ENCODE results near the gene AADACL3. TPM values are rescaled to one million over a fixed set of nuclear protein-coding genes. Genes with fewer than 3 reads are reported as not detected.

Gene AADACL3
- polyA plus RNA-seq, 1 donor from 2014 or later = not detected

- no peak overlapping the region for H3K27ac ChIP-seq (ENCODE audit: low read length)
- no peaks in the 10 kb centered on the region for H3K36me3 ChIP-seq (ENCODE audit: insufficient read depth, low read length)
- no peaks in the 10 kb centered on the region for H3F3A ChIP-seq (ENCODE audit: insufficient read depth, low read length, poor library complexity, severe bottlenecking)
- H3K9ac ChIP-seq (ENCODE audit: low read length) = no peak overlapping the region
- no peaks in the 10 kb centered on the region for H3K27me3 ChIP-seq (ENCODE audit: insufficient read depth, low read depth, low read length)
- H3K79me2 ChIP-seq (replicated peaks; ENCODE audit: insufficient read depth, low read length) = no peaks in the 10 kb centered on the region
- H4K20me1 ChIP-seq (ENCODE audit: insufficient read depth) = no peaks in the 10 kb centered on the region
- TF ChIP-seq REST (IDR thresholded peaks at IDR 0.05; ENCODE audit: borderline replicate concordance) (no peak), SMC3 (conservative IDR thresholded peaks at IDR 0.05; ENCODE audit: poor library complexity) (no peak), POLR2AphosphoS5 (IDR thresholded peaks at IDR 0.05) (no peak), EP300 (conservative IDR thresholded peaks at IDR 0.05; ENCODE audit: poor library complexity, severe bottlenecking) (no peak), EZH2 (IDR thresholded peaks at IDR 0.05; ENCODE audit: borderline replicate concordance, insufficient read depth, low read length, poor library complexity, severe bottlenecking) (no peak), MXI1 (conservative IDR thresholded peaks at IDR 0.05; ENCODE audit: poor library complexity, severe bottlenecking) (no peak), CTCF (IDR thresholded peaks at IDR 0.05; ENCODE audit: poor library complexity, severe bottlenecking) (no peak), RAD21 (conservative IDR thresholded peaks at IDR 0.05) (no peak)
- no peak overlapping the region for H2AFZ ChIP-seq (ENCODE audit: low read depth, low read length)
- H3K4me3 ChIP-seq (ENCODE audit: low read length) = no peak overlapping the region
- no peaks in the 10 kb centered on the region for H3K9me3 ChIP-seq (ENCODE audit: low read length)
- no peaks in the 10 kb centered on the region for H3K9me2 ChIP-seq (ENCODE audit: insufficient read depth, low read length)
- H3K4me2 ChIP-seq (ENCODE audit: low read length) = no peak overlapping the region
Observed at GRCh38 chr1:12722626-12723025, 6.7 kb downstream of the AADACL3 start.

GRCh38 chr1:12728391-12728790 lies 12.5 kb downstream of the AADACL3 start:
- Histone ChIP-seq H3K36me3 (ENCODE audit: insufficient read depth, low read length) (no peaks in the 10 kb centered on the region), H3K9me2 (ENCODE audit: insufficient read depth, low read length) (no peaks in the 10 kb centered on the region), H3K27me3 (ENCODE audit: insufficient read depth, low read depth, low read length) (no peaks in the 10 kb centered on the region), H3K79me2 (replicated peaks; ENCODE audit: insufficient read depth, low read length) (no peaks in the 10 kb centered on the region), H3K27ac (ENCODE audit: low read length) (no peak overlapping the region), H4K20me1 (ENCODE audit: insufficient read depth) (no peaks in the 10 kb centered on the region), H3F3A (ENCODE audit: insufficient read depth, low read length, poor library complexity, severe bottlenecking) (no peaks in the 10 kb centered on the region), H3K9ac (ENCODE audit: low read length) (no peak overlapping the region), H3K9me3 (ENCODE audit: low read length) (peaks cover 4% of the 10 kb centered on the region), H3K4me2 (ENCODE audit: low read length) (no peak overlapping the region), H2AFZ (ENCODE audit: low read depth, low read length) (no peak overlapping the region), H3K4me3 (ENCODE audit: low read length) (no peak overlapping the region)
- no peak for TF ChIP-seq CTCF (IDR thresholded peaks at IDR 0.05; ENCODE audit: poor library complexity, severe bottlenecking)
